Measurements from ENCODE around the gene CD101.
"Not testable (repeated sequence)": the region's sequence is repeated elsewhere in the genome, so short reads cannot be mapped to it uniquely, and the experiment has no call there.

Gene CD101

GRCh38 chr1:116971258-116971860 is 30.2 kb upstream of the CD101 start:
- Histone ChIP-seq H3K27me3 (ENCODE audit: low read depth, low read length) (no peaks in the 10 kb centered on the region), H3K4me3 (ENCODE audit: low read depth in 1 of 2, low read length in 2 of 2) (no peak overlapping the region), H3K9me3 (ENCODE audit: control insufficient read depth in 1 of 2, low read length in 2 of 2) (no peaks in the 10 kb centered on the region), H3K27ac (ENCODE audit: low read length) (no peak overlapping the region), H3K4me1 (ENCODE audit: control insufficient read depth in 1 of 2, insufficient read depth in 2 of 2, low read length in 2 of 2) (peaks cover 0 to 12% of the 10 kb centered on the region in 2 donors), H3K36me3 (ENCODE audit: control insufficient read depth in 1 of 2, insufficient read depth in 2 of 2, low read length in 2 of 2) (peaks cover 3 to 18% of the 10 kb centered on the region in 2 donors)

- H3K36me3 ChIP-seq (ENCODE audit: control insufficient read depth in 1 of 2, insufficient read depth in 2 of 2, low read length in 2 of 2), result peaks cover 3 to 11% of the 10 kb centered on the region in 2 donors
- H3K4me1 ChIP-seq (ENCODE audit: control insufficient read depth in 1 of 2, insufficient read depth in 2 of 2, low read length in 2 of 2), result peaks cover 0 to 12% of the 10 kb centered on the region in 2 donors
- no peak overlapping the region for H3K4me3 ChIP-seq (ENCODE audit: low read depth in 1 of 2, low read length in 2 of 2)
- H3K27me3 ChIP-seq (ENCODE audit: low read depth, low read length), result no peaks in the 10 kb centered on the region
- peak overlapping the region; percentile 40 for H3K27ac ChIP-seq (ENCODE audit: low read length)
- H3K9me3 ChIP-seq (ENCODE audit: control insufficient read depth in 1 of 2, low read length in 2 of 2), result no peaks in the 10 kb centered on the region
These were observed 29.4 kb upstream of the CD101 start for GRCh38 chr1:116971965-116972673.

DNA sequence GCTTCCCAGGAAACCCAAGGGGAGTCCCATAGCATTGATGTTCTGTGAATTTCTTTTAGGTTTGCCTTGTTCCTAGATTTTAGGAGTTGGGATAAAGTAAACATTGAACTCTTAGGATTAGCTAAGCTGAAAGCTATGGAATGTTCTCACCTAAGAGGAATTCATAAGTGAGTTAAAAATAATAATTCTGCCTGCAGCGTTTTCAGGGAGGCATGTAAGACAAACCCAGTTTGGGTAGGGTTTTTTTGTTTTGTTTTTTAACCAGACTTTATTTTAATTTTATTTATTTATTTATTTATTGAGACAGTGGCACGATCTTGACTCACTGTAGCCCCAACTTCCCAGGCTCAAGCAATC is 28.9 kb upstream of the CD101 start:
- Histone ChIP-seq H3K27ac (ENCODE audit: low read length) (no peak overlapping the region), H3K9me3 (ENCODE audit: control insufficient read depth in 1 of 2, low read length in 2 of 2) (no peaks in the 10 kb centered on the region), H3K4me1 (ENCODE audit: control insufficient read depth in 1 of 2, insufficient read depth in 2 of 2, low read length in 2 of 2) (peaks cover 0 to 12% of the 10 kb centered on the region in 2 donors), H3K36me3 (ENCODE audit: control insufficient read depth in 1 of 2, insufficient read depth in 2 of 2, low read length in 2 of 2) (peaks cover 3 to 6% of the 10 kb centered on the region in 2 donors), H3K4me3 (ENCODE audit: low read depth in 1 of 2, low read length in 2 of 2) (no peak overlapping the region), H3K27me3 (ENCODE audit: low read depth, low read length) (no peaks in the 10 kb centered on the region)

GRCh38 chr1:116980309-116980708 is 21.3 kb upstream of the CD101 start:
- not testable (repeated sequence) for H3K4me1 ChIP-seq (ENCODE audit: control insufficient read depth in 1 of 2, insufficient read depth in 2 of 2, low read length in 2 of 2); H3K9me3 ChIP-seq (ENCODE audit: control insufficient read depth in 1 of 2, low read length in 2 of 2); H3K36me3 ChIP-seq (ENCODE audit: control insufficient read depth in 1 of 2, insufficient read depth in 2 of 2, low read length in 2 of 2); H3K4me3 ChIP-seq (ENCODE audit: low read depth in 1 of 2, low read length in 2 of 2); H3K27me3 ChIP-seq (ENCODE audit: low read depth, low read length); H3K27ac ChIP-seq (ENCODE audit: low read length)

- Histone ChIP-seq H3K4me1 (ENCODE audit: control insufficient read depth in 1 of 2, insufficient read depth in 2 of 2, low read length in 2 of 2) (peaks cover 0 to 10% of the 10 kb centered on the region in 2 donors), H3K4me3 (ENCODE audit: low read depth in 1 of 2, low read length in 2 of 2) (no peak overlapping the region), H3K27me3 (ENCODE audit: low read depth, low read length) (no peaks in the 10 kb centered on the region), H3K36me3 (ENCODE audit: control insufficient read depth in 1 of 2, insufficient read depth in 2 of 2, low read length in 2 of 2) (peaks cover 0 to 4% of the 10 kb centered on the region in 2 donors), H3K27ac (ENCODE audit: low read length) (no peak overlapping the region), H3K9me3 (ENCODE audit: control insufficient read depth in 1 of 2, low read length in 2 of 2) (no peaks in the 10 kb centered on the region)
These were observed 20.0 kb upstream of the CD101 start for GRCh38 chr1:116981521-116982037.

DNA sequence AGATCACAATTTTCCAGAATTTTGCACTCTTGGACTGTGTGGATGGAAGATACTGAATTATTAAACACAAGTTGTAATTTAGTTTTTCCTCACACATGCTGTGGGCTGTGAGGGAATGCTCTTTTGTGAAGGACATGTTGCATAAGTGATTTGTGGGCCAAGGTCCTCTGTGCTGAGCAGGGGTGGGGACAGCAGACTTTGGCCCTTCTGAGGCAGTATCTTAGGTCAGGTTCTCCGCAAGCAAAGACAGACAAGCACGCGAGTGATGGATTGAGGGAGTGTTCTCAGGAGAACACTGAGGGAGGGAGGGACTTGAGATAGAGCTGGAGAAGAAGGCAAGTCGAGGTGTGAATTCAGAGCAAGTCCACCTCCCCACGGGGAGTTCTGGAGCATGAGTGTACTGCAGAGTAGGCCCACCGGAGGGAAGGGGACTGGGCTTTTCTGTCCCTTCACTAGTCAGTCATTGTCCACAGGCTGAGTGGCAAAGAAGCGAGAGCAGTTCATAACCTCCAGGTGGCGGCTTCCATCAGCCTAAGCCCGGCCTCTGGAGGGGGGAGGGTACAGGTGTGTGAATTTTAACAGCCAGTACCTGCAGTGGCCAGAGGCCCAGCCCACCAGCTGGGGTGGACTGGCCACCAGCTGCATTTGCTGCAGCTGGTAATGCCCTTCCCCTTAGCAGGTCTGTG is 19.1 kb upstream of the CD101 start:
- H3K36me3 ChIP-seq (ENCODE audit: control insufficient read depth in 1 of 2, insufficient read depth in 2 of 2, low read length in 2 of 2), result peaks cover 0 to 9% of the 10 kb centered on the region in 2 donors
- H3K4me3 ChIP-seq (ENCODE audit: low read depth in 1 of 2, low read length in 2 of 2), result no peak overlapping the region
- H3K27ac ChIP-seq (ENCODE audit: low read length), result no peak overlapping the region
- H3K9me3 ChIP-seq (ENCODE audit: control insufficient read depth in 1 of 2, low read length in 2 of 2), result no peaks in the 10 kb centered on the region
- peaks cover 0 to 10% of the 10 kb centered on the region in 2 donors for H3K4me1 ChIP-seq (ENCODE audit: control insufficient read depth in 1 of 2, insufficient read depth in 2 of 2, low read length in 2 of 2)
- no peaks in the 10 kb centered on the region for H3K27me3 ChIP-seq (ENCODE audit: low read depth, low read length)

- peaks cover 3 to 10% of the 10 kb centered on the region in 2 donors for H3K4me1 ChIP-seq (ENCODE audit: control insufficient read depth in 1 of 2, insufficient read depth in 2 of 2, low read length in 2 of 2)
- H3K9me3 ChIP-seq (ENCODE audit: control insufficient read depth in 1 of 2, low read length in 2 of 2), result no peaks in the 10 kb centered on the region
- peaks cover 0 to 9% of the 10 kb centered on the region in 2 donors for H3K36me3 ChIP-seq (ENCODE audit: control insufficient read depth in 1 of 2, insufficient read depth in 2 of 2, low read length in 2 of 2)
- H3K4me3 ChIP-seq (ENCODE audit: low read depth in 1 of 2, low read length in 2 of 2), result no peak overlapping the region
- no peaks in the 10 kb centered on the region for H3K27me3 ChIP-seq (ENCODE audit: low read depth, low read length)
- no peak overlapping the region for H3K27ac ChIP-seq (ENCODE audit: low read length)
These were observed 18.4 kb upstream of the CD101 start for GRCh38 chr1:116983112-116983511.

- no peaks in the 10 kb centered on the region for H3K9me3 ChIP-seq (ENCODE audit: control insufficient read depth in 1 of 2, low read length in 2 of 2)
- H3K27ac ChIP-seq (ENCODE audit: low read length), result no peak overlapping the region
- no peak overlapping the region for H3K4me3 ChIP-seq (ENCODE audit: low read depth in 1 of 2, low read length in 2 of 2)
- H3K27me3 ChIP-seq (ENCODE audit: low read depth, low read length), result no peaks in the 10 kb centered on the region
- peaks cover 9 to 13% of the 10 kb centered on the region in 2 donors for H3K4me1 ChIP-seq (ENCODE audit: control insufficient read depth in 1 of 2, insufficient read depth in 2 of 2, low read length in 2 of 2)
- peaks cover 0 to 9% of the 10 kb centered on the region in 2 donors for H3K36me3 ChIP-seq (ENCODE audit: control insufficient read depth in 1 of 2, insufficient read depth in 2 of 2, low read length in 2 of 2)
These were observed 17.9 kb upstream of the CD101 start for GRCh38 chr1:116983678-116984077.

DNA sequence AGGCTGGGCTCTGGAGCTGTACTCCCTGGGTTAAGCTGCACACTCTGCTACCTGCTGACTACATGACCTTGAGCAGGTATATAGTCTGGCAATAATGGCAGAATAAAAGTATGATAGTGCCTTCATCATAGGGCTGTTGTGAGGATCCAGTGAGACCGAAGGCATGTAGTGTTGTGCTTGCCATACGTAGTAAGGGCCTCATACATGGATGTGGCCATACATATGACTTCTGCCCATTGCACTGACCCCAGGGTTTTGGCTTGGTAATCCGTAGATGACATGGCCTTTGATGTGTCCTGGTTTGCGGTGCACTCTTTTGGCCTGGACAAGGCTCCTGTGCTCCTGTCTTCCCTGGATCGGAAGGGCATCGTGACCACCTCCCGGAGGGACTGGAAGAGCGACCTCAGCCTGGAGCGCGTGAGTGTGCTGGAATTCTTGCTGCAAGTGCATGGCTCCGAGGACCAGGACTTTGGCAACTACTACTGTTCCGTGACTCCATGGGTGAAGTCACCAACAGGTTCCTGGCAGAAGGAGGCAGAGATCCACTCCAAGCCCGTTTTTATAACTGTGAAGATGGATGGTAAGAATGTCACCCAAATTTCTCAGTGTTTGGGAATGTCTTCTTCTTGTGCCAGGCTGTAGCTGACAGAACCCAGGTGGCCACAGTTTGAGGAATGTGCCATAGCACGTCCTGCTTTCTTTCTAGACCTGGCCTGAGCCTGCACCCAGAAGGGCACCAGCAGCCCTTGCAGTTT is 17.0 kb upstream of the CD101 start:
- no peaks in the 10 kb centered on the region for H3K9me3 ChIP-seq (ENCODE audit: control insufficient read depth in 1 of 2, low read length in 2 of 2)
- no peak overlapping the region for H3K4me3 ChIP-seq (ENCODE audit: low read depth in 1 of 2, low read length in 2 of 2)
- H3K36me3 ChIP-seq (ENCODE audit: control insufficient read depth in 1 of 2, insufficient read depth in 2 of 2, low read length in 2 of 2), result peaks cover 0 to 9% of the 10 kb centered on the region in 2 donors
- peaks cover 9 to 21% of the 10 kb centered on the region in 2 donors for H3K4me1 ChIP-seq (ENCODE audit: control insufficient read depth in 1 of 2, insufficient read depth in 2 of 2, low read length in 2 of 2)
- H3K27me3 ChIP-seq (ENCODE audit: low read depth, low read length), result no peaks in the 10 kb centered on the region
- H3K27ac ChIP-seq (ENCODE audit: low read length), result no peak overlapping the region

DNA sequence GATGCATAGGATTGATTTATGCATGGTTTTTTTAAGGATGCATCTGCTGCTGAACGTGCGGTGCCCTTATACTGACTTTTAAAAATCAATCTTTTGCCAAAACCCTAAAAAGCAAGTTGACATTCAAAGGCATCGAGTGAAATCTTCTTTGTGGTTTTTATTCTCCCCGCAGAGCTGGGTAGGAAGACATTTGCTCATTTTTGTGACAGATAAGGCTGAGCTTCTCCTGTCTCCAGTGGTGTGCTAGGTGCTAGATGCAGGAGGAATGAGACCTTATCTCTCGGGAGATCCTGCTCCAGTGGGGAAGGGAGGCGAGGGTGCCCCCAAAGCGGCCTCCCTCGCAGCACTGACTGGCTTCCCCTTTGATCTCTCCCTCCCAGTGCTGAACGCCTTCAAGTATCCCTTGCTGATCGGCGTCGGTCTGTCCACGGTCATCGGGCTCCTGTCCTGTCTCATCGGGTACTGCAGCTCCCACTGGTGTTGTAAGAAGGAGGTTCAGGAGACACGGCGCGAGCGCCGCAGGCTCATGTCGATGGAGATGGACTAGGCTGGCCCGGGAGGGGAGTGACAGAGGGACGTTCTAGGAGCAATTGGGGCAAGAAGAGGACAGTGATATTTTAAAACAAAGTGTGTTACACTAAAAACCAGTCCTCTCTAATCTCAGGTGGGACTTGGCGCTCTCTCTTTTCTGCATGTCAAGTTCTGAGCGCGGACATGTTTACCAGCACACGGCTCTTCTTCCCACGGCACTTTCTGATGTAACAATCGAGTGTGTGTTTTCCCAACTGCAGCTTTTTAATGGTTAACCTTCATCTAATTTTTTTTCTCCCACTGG is 14.9 kb upstream of the CD101 start:
- H3K27me3 ChIP-seq (ENCODE audit: low read depth, low read length), result no peaks in the 10 kb centered on the region
- peaks cover 0 to 13% of the 10 kb centered on the region in 2 donors for H3K36me3 ChIP-seq (ENCODE audit: control insufficient read depth in 1 of 2, insufficient read depth in 2 of 2, low read length in 2 of 2)
- H3K4me3 ChIP-seq (ENCODE audit: low read depth in 1 of 2, low read length in 2 of 2), result no peak overlapping the region
- H3K4me1 ChIP-seq (ENCODE audit: control insufficient read depth in 1 of 2, insufficient read depth in 2 of 2, low read length in 2 of 2), result peaks cover 9 to 23% of the 10 kb centered on the region in 2 donors
- H3K27ac ChIP-seq (ENCODE audit: low read length), result no peak overlapping the region
- H3K9me3 ChIP-seq (ENCODE audit: control insufficient read depth in 1 of 2, low read length in 2 of 2), result no peaks in the 10 kb centered on the region

Data from muscle layer of duodenum (tissue), 2 donors.